Thoracic aorta (tissue), 2 donors: Measurements from ENCODE around the gene TIMM44. TPM values are rescaled to one million over a fixed set of nuclear protein-coding genes. Genes with fewer than 3 reads are reported as not detected.

ENCODE experiments used
- ATAC-seq: fragments of 150-250 bp; one replicate; pipeline ENCODE4 v1.8.0; 2017; ENCODE audit warnings: low read depth; ENCODE audit not compliant: insufficient number of reproducible peaks, low FRiP score
- DNase-seq: peaks from one replicate; pipeline ENCODE4 v3.0.0-alpha.2; 2020; ENCODE audit warnings: low spot score
- H3K27ac ChIP-seq, 2 donors: fragments of 200-600 bp; sonication (generic); 1 replicate in 1 of 2; 2 replicates in 1 of 2; pipeline ENCODE4 v1.5.1; 2016; ENCODE audit warnings: mild to moderate bottlenecking in 2 of 2, moderate library complexity in 2 of 2
- H3K27me3 ChIP-seq: fragments of 200-600 bp; sonication (generic); replicated peaks from 2 replicates; pipeline ENCODE4 v1.6.0; 2016; ENCODE audit warnings: mild to moderate bottlenecking; ENCODE audit not compliant: insufficient read depth
- H3K36me3 ChIP-seq: fragments of 200-600 bp; sonication (generic); one replicate; pipeline ENCODE4 v1.5.1; 2016
- H3K4me1 ChIP-seq, 2 donors: fragments of 200-600 bp; sonication (generic); 1 replicate in 1 of 2; 2 replicates in 1 of 2; pipeline versions ENCODE4 v1.5.1 to v1.6.0; 2016; ENCODE audit warnings: low read depth in 2 of 2, mild to moderate bottlenecking in 1 of 2; ENCODE audit not compliant: control insufficient read depth in 1 of 2
- H3K4me3 ChIP-seq: fragments of 200-600 bp; sonication (generic); 2 replicates; pipeline ENCODE4 v1.5.1; 2016; ENCODE audit warnings: mild to moderate bottlenecking
- H3K9me3 ChIP-seq: fragments of 200-600 bp; sonication (generic); 2 replicates; pipeline ENCODE4 v1.5.1; 2016
- total RNA-seq, 2 donors: library from RNA; depleted of rRNA; stranded (reverse); fragments of >200 nt; gene quantifications; one replicate each; pipeline versions ENCODE4 v1.1.0 to v1.2.3, GENCODE V29; 2016
- TF ChIP-seq, protein P1 (sequence below): fragments of 200-600 bp; sonication (generic); IDR thresholded peaks from one replicate; pipeline ENCODE4 v1.5.1; 2019; ENCODE audit warnings: antibody characterized with exemption

Gene TIMM44
- total RNA-seq, 2 donors from 2014 or later = 51.2 to 77.6 TPM

DNA sequence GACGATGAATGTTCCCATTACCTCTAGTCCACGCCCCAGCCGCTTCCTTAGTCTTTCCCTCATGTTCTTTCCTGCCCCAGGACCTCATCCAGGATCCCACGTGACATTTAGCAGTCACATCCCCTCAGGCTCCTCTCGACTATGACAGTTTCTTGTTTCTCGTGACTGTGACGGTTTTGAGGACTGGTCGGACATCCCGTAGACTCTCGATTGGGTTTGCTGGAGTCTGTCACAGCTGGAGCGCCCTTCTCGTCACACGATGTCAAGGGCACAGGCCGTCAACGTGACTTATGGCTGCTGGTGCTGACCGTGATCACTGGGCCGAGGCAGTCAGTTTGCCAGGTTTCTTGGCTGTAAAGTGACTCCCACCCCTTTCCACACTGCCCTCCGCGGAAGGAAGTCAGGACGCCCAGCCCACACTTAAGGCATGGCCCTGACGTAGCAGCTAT lies 39.2 kb upstream of the TIMM44 start:
- Histone ChIP-seq H3K27me3 (no peaks in the 10 kb centered on the region), H3K36me3 (peaks cover 41% of the 10 kb centered on the region), H3K27ac (no peak overlapping the region), H3K9me3 (no peaks in the 10 kb centered on the region), H3K4me3 (no peak overlapping the region), H3K4me1 (peaks cover 5 to 7% of the 10 kb centered on the region in 2 donors)
- no peak for DNase-seq
- TF ChIP-seq, protein P1, sequence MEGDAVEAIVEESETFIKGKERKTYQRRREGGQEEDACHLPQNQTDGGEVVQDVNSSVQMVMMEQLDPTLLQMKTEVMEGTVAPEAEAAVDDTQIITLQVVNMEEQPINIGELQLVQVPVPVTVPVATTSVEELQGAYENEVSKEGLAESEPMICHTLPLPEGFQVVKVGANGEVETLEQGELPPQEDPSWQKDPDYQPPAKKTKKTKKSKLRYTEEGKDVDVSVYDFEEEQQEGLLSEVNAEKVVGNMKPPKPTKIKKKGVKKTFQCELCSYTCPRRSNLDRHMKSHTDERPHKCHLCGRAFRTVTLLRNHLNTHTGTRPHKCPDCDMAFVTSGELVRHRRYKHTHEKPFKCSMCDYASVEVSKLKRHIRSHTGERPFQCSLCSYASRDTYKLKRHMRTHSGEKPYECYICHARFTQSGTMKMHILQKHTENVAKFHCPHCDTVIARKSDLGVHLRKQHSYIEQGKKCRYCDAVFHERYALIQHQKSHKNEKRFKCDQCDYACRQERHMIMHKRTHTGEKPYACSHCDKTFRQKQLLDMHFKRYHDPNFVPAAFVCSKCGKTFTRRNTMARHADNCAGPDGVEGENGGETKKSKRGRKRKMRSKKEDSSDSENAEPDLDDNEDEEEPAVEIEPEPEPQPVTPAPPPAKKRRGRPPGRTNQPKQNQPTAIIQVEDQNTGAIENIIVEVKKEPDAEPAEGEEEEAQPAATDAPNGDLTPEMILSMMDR = no peak
- no peak for ATAC-seq

DNA sequence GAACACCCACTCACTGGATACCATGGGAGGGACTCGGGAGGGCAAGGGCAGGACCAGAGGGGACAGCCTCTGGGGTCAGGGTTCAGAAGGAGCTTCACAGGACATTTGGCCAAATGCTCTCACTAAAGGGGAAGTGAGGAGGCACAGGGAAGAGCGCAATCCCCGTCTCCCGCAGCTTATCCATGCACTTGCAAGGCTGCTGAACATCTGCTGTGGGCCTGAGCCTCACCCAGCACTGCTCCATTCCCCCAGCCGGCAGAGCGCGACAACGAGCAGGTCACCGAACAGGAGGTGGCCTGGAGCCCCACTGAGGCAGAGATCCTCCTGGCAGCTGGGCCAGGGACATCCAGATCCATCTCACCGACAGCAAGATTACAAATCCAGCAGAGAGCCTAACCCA lies 38.6 kb upstream of the TIMM44 start:
- no peak for DNase-seq
- Histone ChIP-seq H3K4me3 (no peak overlapping the region), H3K27ac (no peak overlapping the region), H3K4me1 (peaks cover 0 to under 1% of the 10 kb centered on the region in 2 donors), H3K36me3 (peaks cover 46% of the 10 kb centered on the region), H3K27me3 (no peaks in the 10 kb centered on the region), H3K9me3 (no peaks in the 10 kb centered on the region)
- ATAC-seq = no peak
- TF ChIP-seq, protein P1 = no peak

DNA sequence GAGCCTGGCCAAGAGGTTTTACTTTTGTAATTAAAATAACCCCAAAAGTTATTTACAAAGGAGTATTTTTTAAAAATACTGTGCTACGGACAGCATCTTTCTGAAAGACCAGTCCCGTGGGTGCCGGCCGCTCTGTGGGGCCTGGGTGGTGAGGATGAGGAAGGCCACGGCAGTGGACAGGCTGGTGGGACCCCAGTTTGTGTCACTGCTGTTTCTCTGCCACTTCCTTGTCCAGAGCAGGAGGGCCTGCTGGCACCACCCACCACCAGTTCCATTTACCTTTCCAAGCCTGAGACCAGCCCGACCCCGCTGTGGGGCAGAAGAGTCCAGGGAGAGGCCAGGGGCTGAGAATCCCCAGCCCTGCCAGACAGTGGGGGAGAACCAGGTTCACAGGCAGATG lies 38.2 kb upstream of the TIMM44 start:
- no peak overlapping the region for H3K4me3 ChIP-seq
- no peaks in the 10 kb centered on the region for H3K4me1 ChIP-seq
- TF ChIP-seq, protein P1 = no peak
- H3K27ac ChIP-seq = no peak overlapping the region
- H3K27me3 ChIP-seq = no peaks in the 10 kb centered on the region
- H3K36me3 ChIP-seq = peaks cover 49% of the 10 kb centered on the region
- no peaks in the 10 kb centered on the region for H3K9me3 ChIP-seq
- ATAC-seq = no peak
- DNase-seq = no peak

DNA sequence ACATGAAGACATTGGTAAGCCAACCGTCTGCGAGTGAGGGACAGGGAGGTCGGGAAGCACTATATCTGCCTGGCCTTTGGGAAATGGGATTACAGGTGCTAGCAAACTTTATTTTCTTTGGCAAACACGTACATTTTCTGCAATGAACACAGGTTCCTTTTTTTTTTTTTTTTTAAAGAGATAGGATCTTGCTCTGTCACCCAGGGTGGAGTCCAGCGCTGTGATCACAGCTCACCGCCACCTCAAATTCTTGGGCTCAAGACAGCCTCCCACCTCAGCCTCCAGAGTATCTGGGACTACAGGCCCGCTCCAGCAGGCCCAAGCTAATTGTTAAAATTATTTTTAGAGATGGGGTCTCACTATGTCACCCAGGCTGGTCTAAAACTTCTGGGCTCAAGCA lies 37.7 kb upstream of the TIMM44 start:
- Histone ChIP-seq H3K27ac (no peak overlapping the region), H3K36me3 (peaks cover 49% of the 10 kb centered on the region), H3K27me3 (no peaks in the 10 kb centered on the region), H3K4me1 (no peaks in the 10 kb centered on the region), H3K9me3 (no peaks in the 10 kb centered on the region), H3K4me3 (no peak overlapping the region)
- TF ChIP-seq, protein P1 = no peak
- ATAC-seq (no peak), DNase-seq (no peak)

DNA sequence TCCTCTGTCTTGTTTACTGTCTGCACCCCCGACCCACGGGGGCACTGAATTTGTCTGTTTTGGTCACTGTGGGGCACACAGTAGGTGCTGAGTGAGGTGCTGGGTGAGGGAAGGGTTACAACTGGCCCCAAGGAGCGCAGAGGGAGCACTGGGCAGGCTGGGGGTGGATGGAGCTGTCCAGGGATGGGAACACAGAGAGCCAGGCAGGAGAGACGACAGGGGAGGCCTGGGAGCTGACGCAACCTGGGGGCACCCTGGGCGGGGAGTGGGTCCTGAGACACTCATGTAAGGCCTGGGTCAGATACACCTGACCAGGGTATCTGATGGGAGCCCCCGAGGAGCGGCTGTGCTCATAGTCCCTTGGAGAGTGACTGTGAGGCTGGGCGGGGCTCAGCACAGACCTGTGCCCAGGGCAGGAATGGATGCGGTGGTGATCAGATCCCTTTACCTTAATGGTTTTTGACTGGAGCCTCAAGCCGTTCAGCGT lies 37.2 kb upstream of the TIMM44 start:
- DNase-seq = no peak
- peaks cover 0 to under 1% of the 10 kb centered on the region in 2 donors for H3K4me1 ChIP-seq
- TF ChIP-seq, protein P1 = no peak
- ATAC-seq = no peak
- H3K27me3 ChIP-seq = no peaks in the 10 kb centered on the region
- no peaks in the 10 kb centered on the region for H3K9me3 ChIP-seq
- peaks cover 45% of the 10 kb centered on the region for H3K36me3 ChIP-seq
- H3K27ac ChIP-seq = no peak overlapping the region
- H3K4me3 ChIP-seq = no peak overlapping the region
